MCF 10A (cell line): Measurements from ENCODE around the gene C1S. TPM values are rescaled to one million over a fixed set of nuclear protein-coding genes. Genes with fewer than 3 reads are reported as not detected.
A peak's percentile ranks its signal among the peaks of the same experiment; 100 is the strongest.
"Not testable (repeated sequence)": the region's sequence is repeated elsewhere in the genome, so short reads cannot be mapped to it uniquely, and the experiment has no call there.

Source experiments
- Bru-seq: library from RNA; stranded (reverse); fragments of 400-500 nt; gene quantifications from one replicate; lab custom pipeline; 2021; lab: Mats Ljungman, UMichigan
- BruChase-seq, 2 experiments: library from RNA; stranded (reverse); fragments of 400-500 nt; gene quantifications; one replicate each; lab custom pipeline; 2021; lab: Mats Ljungman, UMichigan
- BruUV-seq: library from RNA; stranded (reverse); fragments of 400-500 nt; replicated peaks from 2 replicates; lab custom pipeline; 2021; lab: Mats Ljungman, UMichigan
- CTCF ChIA-PET: fragments of 300-600 bp; sonication (Branson Sonifier 250); formaldehyde crosslinking; extraction: SDS; loops from one replicate; lab custom pipeline; 2021; ENCODE audit warnings: antibody characterized with exemption, inconsistent platforms; lab: Yijun Ruan, JAX
- POLR2A ChIA-PET: fragments of 300-600, 350-650 bp; sonication (Branson Sonifier 250); formaldehyde crosslinking; extraction: SDS; loops from one replicate; lab custom pipeline; 2020; ENCODE audit warnings: antibody characterized with exemption, inconsistent platforms; lab: Yijun Ruan, JAX
- DNase-seq: peaks from one replicate; pipeline ENCODE4 v3.0.0-alpha.2; 2018; ENCODE audit not compliant: unreplicated experiment
- H3K27ac Mint-ChIP-seq: one replicate; pipeline ENCODE4 v1.8.0; 2022; ENCODE audit warnings: mild to moderate bottlenecking, low read depth, mixed read lengths; ENCODE audit not compliant: unreplicated experiment
- H3K27me3 Mint-ChIP-seq: one replicate; pipeline ENCODE4 v1.8.0; 2022; ENCODE audit warnings: mixed read lengths; ENCODE audit not compliant: insufficient read depth, unreplicated experiment
- H3K36me3 Mint-ChIP-seq: one replicate; pipeline ENCODE4 v1.8.0; 2022; ENCODE audit warnings: mild to moderate bottlenecking, moderate library complexity, mixed read lengths; ENCODE audit not compliant: insufficient read depth, unreplicated experiment
- H3K4me1 Mint-ChIP-seq: one replicate; pipeline ENCODE4 v1.8.0; 2022; ENCODE audit warnings: mixed read lengths; ENCODE audit not compliant: insufficient read depth, unreplicated experiment
- H3K4me3 Mint-ChIP-seq: one replicate; pipeline ENCODE4 v1.8.0; 2022; ENCODE audit warnings: mild to moderate bottlenecking, moderate library complexity, mixed read lengths; ENCODE audit not compliant: unreplicated experiment
- H3K9me3 Mint-ChIP-seq: one replicate; pipeline ENCODE4 v1.8.0; 2022; ENCODE audit warnings: mixed read lengths; ENCODE audit not compliant: unreplicated experiment
- intact Hi-C: fragments of 100-400 bp; cut with micrococcal nuclease; formaldehyde crosslinking; loops from 2 replicates; pipeline ENCODE4 v1.14.1; 2022
- long read RNA-seq: library from polyadenylated mRNA; stranded (forward); transcript quantifications from one replicate; pipeline ENCODE4 v2.0.0, GENCODE V29; 2022
- total RNA-seq: library from RNA; stranded (reverse); gene quantifications from 2 replicates; pipeline ENCODE4 v1.2.3, GENCODE V29; 2022
- TF ChIP-seq, protein P1 (sequence below): fragments of 200-600 bp; IDR thresholded peaks from one replicate; pipeline ENCODE4 v1.8.0; 2022; ENCODE audit warnings: antibody characterized with exemption, mild to moderate bottlenecking; ENCODE audit not compliant: unreplicated experiment

C1S gene
- total RNA-seq (6.0 and 11.5 TPM in 2 replicates), Bru-seq, nascent RNA (percentile 50 among the genes with signal in this experiment), BruChase-seq, experiment 1, labeled RNA remaining after a 6-hour chase (percentile 83 among the genes with signal in this experiment), BruChase-seq, experiment 2, labeled RNA remaining after a 2-hour chase (percentile 73 among the genes with signal in this experiment)
- long read RNA-seq, transcript C1S-201 (12 exons, 2,972 nt) = major isoform, 15 of 24 reads
- long read RNA-seq, partial matches to known transcripts = 0 of 24 reads
- long read RNA-seq, other reads (novel, unspliced or antisense) = 8 of 24 reads

DNA sequence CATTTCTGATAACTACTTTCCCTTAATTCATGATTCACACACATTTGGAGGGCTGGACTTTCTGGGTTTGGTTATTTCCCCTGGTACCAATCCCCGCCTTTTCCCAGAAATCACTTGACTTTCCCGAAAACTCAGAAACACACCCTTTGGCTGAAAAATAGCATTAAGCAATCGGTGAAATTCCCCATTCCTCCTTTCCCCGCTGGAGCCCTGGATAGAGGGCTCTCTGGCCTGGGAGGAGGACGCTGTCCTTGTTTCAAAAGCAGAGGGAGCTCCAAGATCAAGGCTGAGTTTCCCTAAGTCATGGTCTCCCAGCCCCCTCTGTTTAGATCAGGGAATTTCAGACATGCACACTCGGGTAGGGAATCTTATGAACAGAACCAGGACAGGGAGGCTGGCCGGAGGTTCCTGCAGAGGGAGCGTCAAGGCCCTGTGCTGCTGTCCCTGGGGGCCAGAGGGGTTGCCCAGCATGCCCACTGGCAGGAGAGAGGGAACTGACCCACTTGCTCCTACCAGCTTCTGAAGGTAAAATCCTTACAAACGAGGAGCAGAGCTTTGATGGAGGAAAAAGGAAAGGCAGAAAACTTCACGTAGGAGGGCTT, at the start of gene C1S:
C1S (plus strand) TSS at position 366 of the 602 bp plus-strand sequence. CDS start 1,195 bp downstream, outside the sequence.
- CTCF ChIA-PET = interaction anchor here (0.6 to 7.6 kb wide), 30 partner anchors 10 to 570 kb away, joined by 3 to 123 read pairs (median 4); partner anchors contain the start of genes C12orf57, C1R, C1RL and MLF2
- BruUV-seq = no TSS peak

DNA sequence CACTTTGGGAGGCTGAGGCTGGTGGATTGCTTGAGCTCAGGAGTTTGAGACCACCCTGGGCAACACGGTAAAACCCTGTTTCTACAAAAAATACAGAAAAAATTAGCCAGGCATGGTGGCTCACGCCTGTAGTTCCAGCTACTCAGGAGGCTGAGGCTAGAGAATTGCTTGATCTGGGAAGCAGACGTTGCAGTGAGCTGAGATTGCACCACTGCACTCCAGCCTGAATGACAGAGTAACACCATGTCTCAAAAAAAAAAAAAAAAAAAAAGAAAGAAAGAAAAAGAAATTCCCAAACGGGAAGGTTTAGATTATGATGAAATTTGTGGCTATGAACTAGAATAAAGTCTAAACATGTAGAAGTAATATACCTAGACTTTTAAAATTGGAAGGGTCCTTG, 49.1 kb upstream of the C1S start:
- H3K27ac Mint-ChIP-seq, BruUV-seq, DNase-seq, H3K4me3 Mint-ChIP-seq, H3K27me3 Mint-ChIP-seq, intact Hi-C loops, H3K9me3 Mint-ChIP-seq: not testable (repeated sequence)
- Mint-ChIP-seq H3K36me3 (peaks cover 29% of the 10 kb centered on the region), H3K4me1 (peaks cover 15% of the 10 kb centered on the region)
- CTCF ChIA-PET = interaction anchor here (0.6 to 0.7 kb wide), 2 partner anchors 34 to 160 kb away, joined by 3 read pairs; no protein-coding TSS in a partner anchor
- POLR2A ChIA-PET = interaction anchor here (1.0 to 2.5 kb wide), 3 partner anchors 12 to 47 kb away, joined by 3 to 12 read pairs (median 3); partner anchors contain the start of gene PHB2

More for the DNA sequence above, at the start of gene C1S:
- Mint-ChIP-seq H3K27ac (peak within 1 kb of the TSS; percentile 87), H3K4me3 (peak within 1 kb of the TSS; percentile 63), H3K9me3 (no peaks in the 10 kb centered on the region), H3K36me3 (peaks cover 7% of the 10 kb centered on the region), H3K4me1 (peaks cover 20% of the 10 kb centered on the region), H3K27me3 (peaks cover under 1% of the 10 kb centered on the region)
- peak; percentile 98 for DNase-seq
- POLR2A ChIA-PET = interaction anchor here (0.6 to 5.7 kb wide), 19 partner anchors 9 to 116 kb away, joined by 3 to 96 read pairs (median 4); partner anchors contain the start of genes C12orf57, C1R, C1RL and LPCAT3
- intact Hi-C loops = loop anchor here (1.0 kb wide), 6 partner anchors 19 to 159 kb away; partner anchors contain the start of genes C1R and C1RL
- TF ChIP-seq, protein P1, sequence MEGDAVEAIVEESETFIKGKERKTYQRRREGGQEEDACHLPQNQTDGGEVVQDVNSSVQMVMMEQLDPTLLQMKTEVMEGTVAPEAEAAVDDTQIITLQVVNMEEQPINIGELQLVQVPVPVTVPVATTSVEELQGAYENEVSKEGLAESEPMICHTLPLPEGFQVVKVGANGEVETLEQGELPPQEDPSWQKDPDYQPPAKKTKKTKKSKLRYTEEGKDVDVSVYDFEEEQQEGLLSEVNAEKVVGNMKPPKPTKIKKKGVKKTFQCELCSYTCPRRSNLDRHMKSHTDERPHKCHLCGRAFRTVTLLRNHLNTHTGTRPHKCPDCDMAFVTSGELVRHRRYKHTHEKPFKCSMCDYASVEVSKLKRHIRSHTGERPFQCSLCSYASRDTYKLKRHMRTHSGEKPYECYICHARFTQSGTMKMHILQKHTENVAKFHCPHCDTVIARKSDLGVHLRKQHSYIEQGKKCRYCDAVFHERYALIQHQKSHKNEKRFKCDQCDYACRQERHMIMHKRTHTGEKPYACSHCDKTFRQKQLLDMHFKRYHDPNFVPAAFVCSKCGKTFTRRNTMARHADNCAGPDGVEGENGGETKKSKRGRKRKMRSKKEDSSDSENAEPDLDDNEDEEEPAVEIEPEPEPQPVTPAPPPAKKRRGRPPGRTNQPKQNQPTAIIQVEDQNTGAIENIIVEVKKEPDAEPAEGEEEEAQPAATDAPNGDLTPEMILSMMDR = peak; percentile 70

DNA sequence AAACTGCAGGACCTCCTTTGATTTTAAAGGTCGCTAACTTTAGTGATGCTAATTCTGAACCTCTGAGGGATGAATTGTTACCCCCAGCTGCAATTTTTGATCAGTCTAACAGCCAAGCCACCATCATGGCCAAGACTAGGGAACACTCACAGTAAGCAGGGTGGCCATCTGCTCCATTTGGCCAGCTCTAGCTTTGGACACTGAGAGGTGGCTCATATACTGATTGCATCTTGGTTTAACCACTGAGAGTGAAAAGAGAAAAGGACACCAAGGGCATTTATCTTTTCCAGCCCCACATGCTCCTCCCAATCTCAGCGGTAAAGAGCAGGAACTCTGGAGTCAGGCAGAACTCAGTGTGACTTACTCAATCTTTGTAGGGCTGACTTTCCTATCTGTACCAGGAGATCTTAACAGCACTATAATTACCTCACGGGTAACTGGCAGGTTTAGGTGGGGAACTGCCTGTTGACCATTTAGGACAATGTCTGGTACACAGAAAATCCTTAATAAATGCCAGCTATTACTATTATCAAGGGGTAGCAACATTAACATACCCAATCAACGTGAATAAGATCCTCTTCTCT, 48.4 kb upstream of the C1S start:
- Mint-ChIP-seq H3K4me3 (no peak overlapping the region), H3K27me3 (no peaks in the 10 kb centered on the region), H3K36me3 (peaks cover 22% of the 10 kb centered on the region), H3K27ac (no peak overlapping the region), H3K4me1 (peaks cover 22% of the 10 kb centered on the region), H3K9me3 (no peaks in the 10 kb centered on the region)
- ChIA-PET POLR2A (interaction anchor here (0.5 to 2.5 kb wide), 5 partner anchors 13 to 66 kb away, joined by 3 to 12 read pairs (median 3); partner anchors contain the start of gene PHB2), CTCF (interaction anchor here (0.5 to 0.6 kb wide), 2 partner anchors 43 to 161 kb away, joined by 3 read pairs; no protein-coding TSS in a partner anchor)
- TF ChIP-seq, protein P1 = no peak
- intact Hi-C loops = no loop called here
- BruUV-seq = no TSS peak
- DNase-seq = no peak

DNA sequence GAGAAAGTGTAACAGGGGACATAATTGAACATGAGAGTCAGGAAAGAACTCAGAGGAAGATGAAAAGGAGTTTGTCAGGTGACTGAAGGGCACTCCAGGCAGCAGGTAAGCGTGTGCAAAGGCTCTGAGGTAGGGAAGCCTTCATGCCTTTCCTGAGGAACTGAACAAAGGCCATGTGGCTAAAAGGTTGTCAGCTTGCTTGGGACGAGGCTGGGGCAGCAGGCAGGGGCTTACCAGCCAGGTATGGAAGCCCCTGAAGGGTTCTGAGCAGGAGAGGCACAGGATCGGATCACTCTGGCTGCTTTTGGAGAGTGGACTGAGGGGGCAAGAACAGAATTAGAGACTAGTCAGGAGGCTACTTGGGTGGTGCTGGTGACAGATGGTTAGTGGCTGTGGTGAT, 47.4 kb upstream of the C1S start:
- POLR2A ChIA-PET = interaction anchor here (0.9 to 1.4 kb wide), 2 partner anchors 67 to 70 kb away, joined by 3 read pairs; partner anchors contain the start of genes C12orf57 and RNU7-1
- BruUV-seq = no TSS peak
- TF ChIP-seq, protein P1 = no peak
- no peak for DNase-seq
- H3K27ac Mint-ChIP-seq = no peak overlapping the region
- H3K9me3 Mint-ChIP-seq = no peaks in the 10 kb centered on the region
- intact Hi-C loops = no loop called here
- H3K4me1 Mint-ChIP-seq = peaks cover 24% of the 10 kb centered on the region
- H3K4me3 Mint-ChIP-seq = no peak overlapping the region
- CTCF ChIA-PET = interaction anchor here (1.2 kb wide), 1 partner anchor 38 kb away, joined by 3 read pairs; no protein-coding TSS in a partner anchor
- H3K36me3 Mint-ChIP-seq = peaks cover 17% of the 10 kb centered on the region
- no peaks in the 10 kb centered on the region for H3K27me3 Mint-ChIP-seq
